HFF-Myc (cell line): ENCODE measurements around the gene CATSPER4.

Experiments
- DNase-seq: peaks from one replicate; pipeline ENCODE4 v3.0.0-alpha.2; 2011; ENCODE audit warnings: low read depth; ENCODE audit errors: extremely low read depth
- H3K4me3 ChIP-seq: replicated peaks from 2 replicates; pipeline ENCODE4 v1.5.1; 2011; ENCODE audit warnings: low read depth, mild to moderate bottlenecking, control low read depth, low read length
- CTCF ChIP-seq: IDR thresholded peaks from 2 replicates; pipeline ENCODE4 v1.5.1; 2012; ENCODE audit warnings: mild to moderate bottlenecking, low read depth, low read length, control low read depth; ENCODE audit errors: missing control alignments

CATSPER4 gene

DNA sequence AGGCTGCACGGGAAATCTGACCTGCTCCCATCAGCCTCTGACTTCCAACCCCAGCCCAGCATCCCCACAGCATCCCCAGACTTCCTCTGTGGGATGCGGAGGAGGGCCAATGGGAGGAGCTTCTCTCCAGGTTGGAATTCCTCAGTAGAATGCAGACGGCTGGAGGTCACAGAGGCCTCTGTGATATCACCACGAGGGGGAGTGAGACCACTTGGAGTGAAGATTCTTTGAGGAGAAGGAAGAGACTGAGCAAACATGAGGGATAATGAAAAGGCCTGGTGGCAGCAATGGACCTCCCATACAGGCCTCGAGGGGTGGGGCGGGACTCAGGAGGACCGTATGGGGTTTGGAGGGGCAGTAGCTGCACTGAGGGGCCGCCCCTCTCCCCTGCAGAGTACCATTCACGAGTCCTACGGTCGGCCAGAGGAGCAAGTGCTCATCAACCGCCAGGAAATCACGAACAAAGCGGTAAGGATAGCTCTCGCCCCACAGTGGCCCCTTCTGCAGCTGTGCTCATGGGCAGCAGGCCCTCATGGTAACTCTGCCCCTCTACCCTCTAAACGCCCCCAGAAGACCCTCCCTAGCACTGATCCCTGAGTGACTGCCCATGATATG is at the start of gene CATSPER4:
TSS of gene CATSPER4 (plus strand) at position 230 of the 615 bp plus-strand sequence. CDS start at position 256, 26 bp downstream.
- no peak for DNase-seq
- no peak for TF ChIP-seq CTCF
- H3K4me3 ChIP-seq, result no peak within 1 kb of the TSS

DNA sequence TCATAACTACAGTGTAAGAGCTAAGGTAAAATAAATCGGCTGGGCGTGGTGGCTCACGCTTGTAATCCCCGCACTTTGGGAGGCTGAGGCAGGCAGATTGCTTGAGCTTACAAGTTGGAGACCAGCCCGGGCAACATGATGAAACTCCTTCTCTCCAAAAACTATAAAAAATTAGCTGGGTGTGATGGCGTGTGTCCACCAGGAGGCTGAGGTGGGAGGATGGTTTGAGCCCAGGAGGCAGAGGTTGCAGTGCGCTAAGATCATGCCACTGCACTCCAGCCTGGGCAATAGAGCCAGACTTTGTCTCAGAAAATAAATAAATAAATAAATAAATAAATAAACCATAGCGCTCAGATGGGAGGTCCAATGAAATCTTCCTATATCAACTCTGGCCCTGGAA is 48.2 kb upstream of the CATSPER4 start:
- no peak for DNase-seq
- no peak for TF ChIP-seq CTCF
- no peak overlapping the region for H3K4me3 ChIP-seq

- no peak overlapping the region for H3K4me3 ChIP-seq
- no peak for DNase-seq
- TF ChIP-seq CTCF, result peak; percentile 74
Measured at GRCh38 chr1:26145041-26145959, 45.1 kb upstream of the CATSPER4 start.

DNA sequence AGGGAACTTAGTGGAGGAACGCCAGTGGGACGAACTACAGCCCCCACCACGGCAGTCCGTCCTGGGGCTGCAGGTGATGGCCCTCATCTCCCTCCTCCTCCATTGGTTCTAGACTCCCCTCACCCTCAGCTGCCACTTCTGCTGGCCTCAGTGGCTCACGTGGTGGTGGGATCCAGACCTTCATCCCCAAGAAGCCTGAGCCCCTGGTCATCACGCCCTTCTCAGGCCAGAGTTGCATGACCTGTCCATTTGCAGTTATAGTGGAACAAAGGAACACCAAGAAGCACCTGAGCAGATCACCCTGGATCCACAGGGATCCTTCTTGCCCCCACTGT is 44.5 kb upstream of the CATSPER4 start:
- no peak for DNase-seq
- no peak for TF ChIP-seq CTCF

GRCh38 chr1:26148887-26149286 is 41.5 kb upstream of the CATSPER4 start:
- DNase-seq, result no peak
- no peak for TF ChIP-seq CTCF

More for the DNA sequence above, 44.5 kb upstream of the CATSPER4 start:
- no peak overlapping the region for H3K4me3 ChIP-seq

GRCh38 chr1:26153966-26154532 is 36.4 kb upstream of the CATSPER4 start:
- no peak for DNase-seq

More at GRCh38 chr1:26148887-26149286, 41.5 kb upstream of the CATSPER4 start:
- no peak overlapping the region for H3K4me3 ChIP-seq

More at GRCh38 chr1:26153966-26154532, 36.4 kb upstream of the CATSPER4 start:
- no peak overlapping the region for H3K4me3 ChIP-seq
- no peak for TF ChIP-seq CTCF
